Fibroblast of lung (primary cell): Measurements from ENCODE around the gene PHF24.

Source experiments
- EZH2 ChIP-seq: IDR thresholded peaks from 2 replicates; pipeline ENCODE4 v1.5.1; 2012; ENCODE audit warnings: low read length, control low read depth, mild to moderate bottlenecking; ENCODE audit errors: missing control alignments
- TF ChIP-seq, protein P1 (sequence below), 2 donors: IDR thresholded peaks in 1 of 2; conservative IDR thresholded peaks in 1 of 2; 1 replicate in 1 of 2; 2 replicates in 1 of 2; pipeline ENCODE4 v1.5.1; 2011 to 2012; ENCODE audit warnings: low read length in 2 of 2, control low read depth in 1 of 2, inconsistent platforms in 1 of 2, low read depth in 1 of 2, mild to moderate bottlenecking in 1 of 2

- TF ChIP-seq, protein P1, sequence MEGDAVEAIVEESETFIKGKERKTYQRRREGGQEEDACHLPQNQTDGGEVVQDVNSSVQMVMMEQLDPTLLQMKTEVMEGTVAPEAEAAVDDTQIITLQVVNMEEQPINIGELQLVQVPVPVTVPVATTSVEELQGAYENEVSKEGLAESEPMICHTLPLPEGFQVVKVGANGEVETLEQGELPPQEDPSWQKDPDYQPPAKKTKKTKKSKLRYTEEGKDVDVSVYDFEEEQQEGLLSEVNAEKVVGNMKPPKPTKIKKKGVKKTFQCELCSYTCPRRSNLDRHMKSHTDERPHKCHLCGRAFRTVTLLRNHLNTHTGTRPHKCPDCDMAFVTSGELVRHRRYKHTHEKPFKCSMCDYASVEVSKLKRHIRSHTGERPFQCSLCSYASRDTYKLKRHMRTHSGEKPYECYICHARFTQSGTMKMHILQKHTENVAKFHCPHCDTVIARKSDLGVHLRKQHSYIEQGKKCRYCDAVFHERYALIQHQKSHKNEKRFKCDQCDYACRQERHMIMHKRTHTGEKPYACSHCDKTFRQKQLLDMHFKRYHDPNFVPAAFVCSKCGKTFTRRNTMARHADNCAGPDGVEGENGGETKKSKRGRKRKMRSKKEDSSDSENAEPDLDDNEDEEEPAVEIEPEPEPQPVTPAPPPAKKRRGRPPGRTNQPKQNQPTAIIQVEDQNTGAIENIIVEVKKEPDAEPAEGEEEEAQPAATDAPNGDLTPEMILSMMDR (conservative IDR thresholded peaks at IDR 0.05 in 1 of 2, IDR thresholded peaks at IDR 0.05 in 1 of 2; ENCODE audit: low read depth in 1 of 2, low read length in 2 of 2) = no peak
- TF ChIP-seq EZH2 = no peak
Measured at GRCh38 chr9:34999576-34999975, 41.5 kb downstream of the PHF24 start.
